ENCODE measurements around the gene ROR2.

DNA sequence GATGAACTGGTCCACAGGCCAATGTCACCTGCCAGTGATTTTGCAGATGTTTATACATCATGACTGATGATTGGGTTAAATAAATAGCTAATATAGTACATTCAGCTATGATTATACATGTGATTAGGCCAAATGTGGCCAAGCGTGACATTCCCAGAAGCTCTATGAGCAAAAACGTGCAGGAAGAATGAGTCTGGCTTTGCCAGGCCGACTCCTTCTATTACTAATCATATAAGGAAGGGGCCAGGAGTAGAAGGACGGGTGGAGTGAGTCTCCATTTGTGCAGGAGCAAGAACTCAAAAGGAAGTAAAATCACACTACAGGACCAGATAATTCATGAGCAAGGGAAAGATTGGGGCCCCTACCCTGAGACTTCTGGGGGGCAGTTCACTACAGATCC, 178.2 kb downstream of the ROR2 start:
- TF ChIP-seq, protein P1, sequence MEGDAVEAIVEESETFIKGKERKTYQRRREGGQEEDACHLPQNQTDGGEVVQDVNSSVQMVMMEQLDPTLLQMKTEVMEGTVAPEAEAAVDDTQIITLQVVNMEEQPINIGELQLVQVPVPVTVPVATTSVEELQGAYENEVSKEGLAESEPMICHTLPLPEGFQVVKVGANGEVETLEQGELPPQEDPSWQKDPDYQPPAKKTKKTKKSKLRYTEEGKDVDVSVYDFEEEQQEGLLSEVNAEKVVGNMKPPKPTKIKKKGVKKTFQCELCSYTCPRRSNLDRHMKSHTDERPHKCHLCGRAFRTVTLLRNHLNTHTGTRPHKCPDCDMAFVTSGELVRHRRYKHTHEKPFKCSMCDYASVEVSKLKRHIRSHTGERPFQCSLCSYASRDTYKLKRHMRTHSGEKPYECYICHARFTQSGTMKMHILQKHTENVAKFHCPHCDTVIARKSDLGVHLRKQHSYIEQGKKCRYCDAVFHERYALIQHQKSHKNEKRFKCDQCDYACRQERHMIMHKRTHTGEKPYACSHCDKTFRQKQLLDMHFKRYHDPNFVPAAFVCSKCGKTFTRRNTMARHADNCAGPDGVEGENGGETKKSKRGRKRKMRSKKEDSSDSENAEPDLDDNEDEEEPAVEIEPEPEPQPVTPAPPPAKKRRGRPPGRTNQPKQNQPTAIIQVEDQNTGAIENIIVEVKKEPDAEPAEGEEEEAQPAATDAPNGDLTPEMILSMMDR (IDR thresholded peaks at IDR 0.05; ENCODE audit: insufficient read depth, low read length, poor library complexity, severe bottlenecking): no peak
- TF ChIP-seq EZH2phosphoT487 (conservative IDR thresholded peaks at IDR 0.05; ENCODE audit: low read length): no peak
